HepG2 (cell line): Measurements from ENCODE around the gene SENP7. TPM values are rescaled to one million over a fixed set of nuclear protein-coding genes. Genes with fewer than 3 reads are reported as not detected.

Experiments
- ATAC-seq: fragments of 200-7000 bp; cut with Tn5 transposase; 3 replicates; pipeline ENCODE4 v1.9.1; 2020; ENCODE audit warnings: mild to moderate bottlenecking, moderate library complexity
- BruUV-seq: library from RNA; stranded (reverse); fragments of 400-500 nt; replicated peaks from 2 replicates; lab custom pipeline; 2021; lab: Mats Ljungman, UMichigan
- CTCF ChIA-PET: fragments of 300-600 bp; formaldehyde crosslinking; extraction: SDS; loops from one replicate; lab custom pipeline; 2021; ENCODE audit warnings: low total read pairs, inconsistent platforms, low intra/inter-chr PET ratio; lab: Yijun Ruan, JAX
- POLR2A ChIA-PET: fragments of 350-600 bp; sonication (Branson Sonifier 250); formaldehyde crosslinking; loops from one replicate; lab custom pipeline; 2020; ENCODE audit warnings: antibody characterized with exemption, inconsistent platforms; lab: Yijun Ruan, JAX
- DNase-seq: peaks from one replicate; pipeline ENCODE4 v3.0.0-alpha.2; 2015; ENCODE audit warnings: low spot score
- FAIRE-seq: peaks from 3 replicates; lab custom pipeline; 2011; peaks lifted over from hg19 to GRCh38; lab: Jason Lieb, UNC
- H2AFZ ChIP-seq: one replicate; pipeline ENCODE4 v1.6.1; 2011; ENCODE audit warnings: low read length, inconsistent platforms
- H3K27ac ChIP-seq: fragments of 300-600 bp; 3 replicates; pipeline ENCODE4 v1.8.0; 2011; ENCODE audit warnings: mixed run types, mild to moderate bottlenecking, mixed read lengths, low read length, inconsistent platforms; ENCODE audit not compliant: insufficient read depth; ENCODE audit errors: extremely low read length
- H3K27me3 ChIP-seq, 2 experiments: fragments of 200-600 bp in 1 of 2; 2 replicates in 1 of 2; 3 replicates in 1 of 2; pipeline versions ENCODE4 v1.6.0 to v1.8.0; 2011; ENCODE audit warnings: low read length in 2 of 2, mild to moderate bottlenecking in 2 of 2, moderate library complexity in 2 of 2, inconsistent platforms in 1 of 2; ENCODE audit not compliant: insufficient read depth in 2 of 2, control insufficient read depth in 1 of 2
- H3K36me3 ChIP-seq, 2 experiments: fragments of 200-600 bp in 1 of 2; replicated peaks in 1 of 2; 2 replicates in 1 of 2; 3 replicates in 1 of 2; pipeline versions ENCODE4 v1.5.1 to v1.8.0; 2011; ENCODE audit warnings: low read length in 2 of 2, inconsistent platforms in 1 of 2; ENCODE audit not compliant: insufficient read depth in 2 of 2, control insufficient read depth in 1 of 2
- H3K4me1 ChIP-seq: 2 replicates; pipeline ENCODE4 v1.5.1; 2012; ENCODE audit warnings: low read length, inconsistent platforms; ENCODE audit not compliant: insufficient read depth
- H3K4me2 ChIP-seq: 2 replicates; pipeline ENCODE4 v1.6.0; 2011; ENCODE audit warnings: low read depth, low read length, inconsistent platforms
- H3K4me3 ChIP-seq, 3 experiments: fragments of 200-600 bp in 1 of 3; sonication (generic), shearing (Covaris generic) in 1 of 3; replicated peaks in 1 of 3; 2 replicates each; pipeline ENCODE4 v1.5.1; 2011 to 2016; ENCODE audit warnings: low read length in 3 of 3, inconsistent platforms in 2 of 3, low read depth in 2 of 3, mild to moderate bottlenecking in 2 of 3, control low read depth in 1 of 3, mixed read lengths in 1 of 3; ENCODE audit not compliant: insufficient read depth in 1 of 3
- H3K79me2 ChIP-seq: one replicate; pipeline ENCODE4 v1.6.1; 2011; ENCODE audit warnings: low read length, inconsistent platforms; ENCODE audit not compliant: insufficient read depth
- H3K9ac ChIP-seq: 2 replicates; pipeline ENCODE4 v1.6.0; 2011; ENCODE audit warnings: mild to moderate bottlenecking, low read depth, low read length, inconsistent platforms; ENCODE audit not compliant: insufficient read depth
- H3K9me3 ChIP-seq: 2 replicates; pipeline ENCODE4 v1.5.1; 2012; ENCODE audit warnings: mild to moderate bottlenecking, low read length
- H4K20me1 ChIP-seq: 2 replicates; pipeline ENCODE4 v1.6.0; 2011; ENCODE audit warnings: inconsistent platforms, mild to moderate bottlenecking, low read length, moderate library complexity; ENCODE audit not compliant: insufficient read depth
- GFI1 ChIP-seq: sonication (generic); formaldehyde crosslinking; IDR thresholded peaks from 2 replicates; pipeline ENCODE4 v1.5.0; 2020; ENCODE audit warnings: missing genetic modification reagents, mild to moderate bottlenecking, borderline replicate concordance
- SNAI1 ChIP-seq: sonication (generic); formaldehyde crosslinking; IDR thresholded peaks from 2 replicates; pipeline ENCODE4 v1.5.0; 2020; ENCODE audit warnings: mild to moderate bottlenecking, missing genetic modification reagents, borderline replicate concordance
- STAG1 ChIP-seq: sonication (generic); formaldehyde crosslinking; IDR thresholded peaks from 2 replicates; pipeline ENCODE4 v1.4.0; 2020; ENCODE audit warnings: missing genetic modification reagents
- ZNF282 ChIP-seq: fragments of 450-650 bp; IDR thresholded peaks from 2 replicates; pipeline ENCODE4 v1.6.1; 2018; ENCODE audit not compliant: partially characterized antibody
- ZNF766 ChIP-seq: sonication (generic); formaldehyde crosslinking; IDR thresholded peaks from 2 replicates; pipeline ENCODE4 v1.5.0; 2020; ENCODE audit warnings: missing genetic modification reagents, borderline replicate concordance
- ZSCAN22 ChIP-seq: sonication (generic); formaldehyde crosslinking; IDR thresholded peaks from 2 replicates; pipeline ENCODE4 v1.4.0; 2020; ENCODE audit warnings: mild to moderate bottlenecking, missing genetic modification reagents
- WGBS: methylation state at CpG from one replicate; pipeline ENCODE4 v1.1.6; 2017; ENCODE audit warnings: low lambda C conversion rate; 5-methylcytosine and 5-hydroxymethylcytosine counted together
- in situ Hi-C: cut with HindIII; loops from 2 replicates; pipeline ENCODE4 v1.10.0; 2017; ENCODE audit warnings: low pct_unique_long_range_greater_than_20kb; ENCODE audit not compliant: extremely low pct_ligation_motif_present
- intact Hi-C: fragments of 100-400 bp; cut with micrococcal nuclease; formaldehyde crosslinking; loops from one replicate; pipeline ENCODE4 v1.10.0; 2022; ENCODE audit not compliant: unreplicated experiment
- polyA plus RNA-seq, 8 experiments: library from polyadenylated mRNA; depleted of rRNA in 3 of 8; stranded (reverse) in 7 of 8; unstranded in 1 of 8; fragments of >200 nt; fragmentation: Illumina TruSeq in 4 of 8; extraction: Trizol in 4 of 8; gene quantifications; 2 replicates each; pipeline versions ENCODE4 v1.2.1 to v1.2.3, GENCODE V29; 2011 to 2016; ENCODE audit warnings: low read depth in 4 of 8, missing spikeins in 1 of 8, mixed read lengths in 1 of 8; ENCODE audit not compliant: insufficient read depth in 1 of 8
- total RNA-seq, 5 experiments: library from RNA; depleted of rRNA; stranded (reverse); fragments of >200 nt; fragmentation: Illumina TruSeq; extraction: Trizol; gene quantifications; 2 replicates each; pipeline ENCODE4 v1.2.3, GENCODE V29; 2016; ENCODE audit warnings: low read depth in 1 of 5
- TF ChIP-seq, protein P1 (sequence below): sonication (generic); formaldehyde crosslinking; IDR thresholded peaks from 2 replicates; pipeline ENCODE4 v1.8.1; 2023; ENCODE audit warnings: mild to moderate bottlenecking, missing genetic modification reagents
- TF ChIP-seq, protein P2 (sequence below): sonication (generic); formaldehyde crosslinking; IDR thresholded peaks from 2 replicates; pipeline ENCODE4 v1.4.0; 2020; ENCODE audit warnings: mild to moderate bottlenecking, missing genetic modification reagents
- TF ChIP-seq, protein P3 (sequence below): sonication (generic); formaldehyde crosslinking; IDR thresholded peaks from 2 replicates; pipeline ENCODE4 v1.5.0; 2020; ENCODE audit warnings: mild to moderate bottlenecking, missing genetic modification reagents, moderate library complexity

The SENP7 gene
- total and polyA plus RNA-seq, 2 of the 13 experiments (the other 11 are each of a cell fraction or from before 2014, with no cell fraction given) = 9.1 to 10.3 TPM

DNA sequence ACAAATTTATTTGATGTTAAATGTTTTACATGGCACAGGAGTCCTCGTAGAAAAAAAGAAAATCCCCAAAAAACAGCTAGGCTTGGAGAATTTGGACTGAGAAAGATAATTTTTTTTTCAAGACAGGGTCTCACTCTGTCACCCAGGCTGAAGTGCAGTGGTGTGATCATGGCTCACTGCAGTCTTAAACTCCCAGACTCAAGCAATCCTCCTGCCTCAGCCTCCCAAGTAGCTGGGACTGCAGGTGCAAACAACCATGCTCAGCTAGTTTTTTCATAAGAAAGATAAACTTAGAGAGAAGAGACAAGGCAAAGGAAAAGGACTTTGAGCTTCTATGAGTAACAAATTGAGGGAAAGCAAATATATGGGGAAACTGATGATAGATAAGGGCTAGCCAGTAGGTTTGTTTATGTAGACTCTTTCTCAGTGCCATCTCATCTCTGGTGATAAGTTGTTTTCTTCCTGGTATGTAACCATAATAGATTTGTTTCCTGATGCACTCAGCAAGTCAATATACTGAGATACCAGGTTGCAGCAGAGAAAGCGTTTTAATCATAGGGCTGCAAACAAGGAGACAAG lies 35.6 kb upstream of the SENP7 start (continued):
- TF ChIP-seq, protein P1, sequence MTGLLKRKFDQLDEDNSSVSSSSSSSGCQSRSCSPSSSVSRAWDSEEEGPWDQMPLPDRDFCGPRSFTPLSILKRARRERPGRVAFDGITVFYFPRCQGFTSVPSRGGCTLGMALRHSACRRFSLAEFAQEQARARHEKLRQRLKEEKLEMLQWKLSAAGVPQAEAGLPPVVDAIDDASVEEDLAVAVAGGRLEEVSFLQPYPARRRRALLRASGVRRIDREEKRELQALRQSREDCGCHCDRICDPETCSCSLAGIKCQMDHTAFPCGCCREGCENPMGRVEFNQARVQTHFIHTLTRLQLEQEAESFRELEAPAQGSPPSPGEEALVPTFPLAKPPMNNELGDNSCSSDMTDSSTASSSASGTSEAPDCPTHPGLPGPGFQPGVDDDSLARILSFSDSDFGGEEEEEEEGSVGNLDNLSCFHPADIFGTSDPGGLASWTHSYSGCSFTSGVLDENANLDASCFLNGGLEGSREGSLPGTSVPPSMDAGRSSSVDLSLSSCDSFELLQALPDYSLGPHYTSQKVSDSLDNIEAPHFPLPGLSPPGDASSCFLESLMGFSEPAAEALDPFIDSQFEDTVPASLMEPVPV (CRISPR knock-in tag) = no peak
- TF ChIP-seq ZNF282 (no peak), ZNF766 (CRISPR knock-in tag) (no peak), SNAI1 (CRISPR knock-in tag) (no peak)
- TF ChIP-seq, protein P2, sequence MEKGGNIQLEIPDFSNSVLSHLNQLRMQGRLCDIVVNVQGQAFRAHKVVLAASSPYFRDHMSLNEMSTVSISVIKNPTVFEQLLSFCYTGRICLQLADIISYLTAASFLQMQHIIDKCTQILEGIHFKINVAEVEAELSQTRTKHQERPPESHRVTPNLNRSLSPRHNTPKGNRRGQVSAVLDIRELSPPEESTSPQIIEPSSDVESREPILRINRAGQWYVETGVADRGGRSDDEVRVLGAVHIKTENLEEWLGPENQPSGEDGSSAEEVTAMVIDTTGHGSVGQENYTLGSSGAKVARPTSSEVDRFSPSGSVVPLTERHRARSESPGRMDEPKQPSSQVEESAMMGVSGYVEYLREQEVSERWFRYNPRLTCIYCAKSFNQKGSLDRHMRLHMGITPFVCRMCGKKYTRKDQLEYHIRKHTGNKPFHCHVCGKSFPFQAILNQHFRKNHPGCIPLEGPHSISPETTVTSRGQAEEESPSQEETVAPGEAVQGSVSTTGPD (CRISPR knock-in tag) = peak; percentile 65; the same call in 1 of the 2 replicates

DNA sequence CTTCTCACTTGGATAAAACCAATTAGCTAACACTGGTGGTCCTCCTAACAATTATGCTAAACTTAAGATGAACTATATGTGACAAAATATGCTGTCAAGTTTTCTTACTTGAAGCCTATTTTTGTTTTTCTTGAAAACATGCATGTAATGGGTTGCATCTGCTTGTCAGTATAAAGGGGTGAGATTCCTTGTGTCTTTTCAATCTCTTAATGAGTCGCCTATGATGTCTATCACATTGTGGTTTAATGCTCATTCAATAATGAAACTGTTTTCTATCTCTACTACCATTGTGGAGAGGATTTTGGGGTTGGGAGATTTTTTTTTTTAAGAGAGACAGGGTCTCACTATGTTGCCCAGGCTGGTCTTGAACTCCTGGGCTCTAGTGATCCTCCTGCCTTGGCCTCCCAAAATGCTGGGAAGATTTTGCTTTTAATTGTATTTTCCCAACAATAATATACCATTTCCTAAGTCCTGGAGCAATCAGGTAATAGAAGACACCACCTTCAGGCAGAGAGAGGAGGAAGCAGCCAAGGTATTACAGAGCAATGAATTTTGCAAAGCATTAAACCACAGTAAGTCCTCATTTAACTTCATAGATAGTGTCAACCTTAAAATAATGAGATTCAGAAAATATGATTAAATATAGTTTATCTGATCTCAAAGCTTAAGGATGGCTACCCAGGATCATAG lies 31.3 kb upstream of the SENP7 start:
- WGBS = 7% methylated on average over 1 of the region's 1 CpG
- TF ChIP-seq STAG1 = peak; percentile 37; the same call in 1 of the 2 replicates
- TF ChIP-seq ZSCAN22 = no peak
- TF ChIP-seq, protein P3, sequence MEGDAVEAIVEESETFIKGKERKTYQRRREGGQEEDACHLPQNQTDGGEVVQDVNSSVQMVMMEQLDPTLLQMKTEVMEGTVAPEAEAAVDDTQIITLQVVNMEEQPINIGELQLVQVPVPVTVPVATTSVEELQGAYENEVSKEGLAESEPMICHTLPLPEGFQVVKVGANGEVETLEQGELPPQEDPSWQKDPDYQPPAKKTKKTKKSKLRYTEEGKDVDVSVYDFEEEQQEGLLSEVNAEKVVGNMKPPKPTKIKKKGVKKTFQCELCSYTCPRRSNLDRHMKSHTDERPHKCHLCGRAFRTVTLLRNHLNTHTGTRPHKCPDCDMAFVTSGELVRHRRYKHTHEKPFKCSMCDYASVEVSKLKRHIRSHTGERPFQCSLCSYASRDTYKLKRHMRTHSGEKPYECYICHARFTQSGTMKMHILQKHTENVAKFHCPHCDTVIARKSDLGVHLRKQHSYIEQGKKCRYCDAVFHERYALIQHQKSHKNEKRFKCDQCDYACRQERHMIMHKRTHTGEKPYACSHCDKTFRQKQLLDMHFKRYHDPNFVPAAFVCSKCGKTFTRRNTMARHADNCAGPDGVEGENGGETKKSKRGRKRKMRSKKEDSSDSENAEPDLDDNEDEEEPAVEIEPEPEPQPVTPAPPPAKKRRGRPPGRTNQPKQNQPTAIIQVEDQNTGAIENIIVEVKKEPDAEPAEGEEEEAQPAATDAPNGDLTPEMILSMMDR (CRISPR knock-in tag) = peak; percentile 36
- no peak for TF ChIP-seq GFI1 (CRISPR knock-in tag)
- FAIRE-seq = no peak
- Histone ChIP-seq H3K27ac (no peak overlapping the region), H3K27me3 (no peaks in the 10 kb centered on the region), H3K4me1 (peaks cover 38% of the 10 kb centered on the region), H3K9me3 (no peaks in the 10 kb centered on the region), H4K20me1 (no peaks in the 10 kb centered on the region), H2AFZ (peak overlapping the region; percentile 27), H3K79me2 (no peaks in the 10 kb centered on the region), H3K9ac (no peak overlapping the region), H3K4me2 (no peak overlapping the region), H3K36me3 (no peaks in the 10 kb centered on the region), H3K4me3 (no peak overlapping the region)
- no peak for DNase-seq
- peak; percentile 52; the same call in 2 of the 3 replicates for ATAC-seq
- ChIA-PET CTCF (no interaction called here), POLR2A (interaction anchor here (1.5 kb wide), 1 partner anchor 30 kb away, joined by 3 read pairs; the partner anchor contains the start of gene PCNP)
- intact Hi-C loops = no loop called here
- in situ Hi-C loops = no loop called here
- no TSS peak for BruUV-seq
